PC-3 (cell line): ENCODE data around the gene RAB7A. TPM values are rescaled to one million over a fixed set of nuclear protein-coding genes. Genes with fewer than 3 reads are reported as not detected.

ENCODE experiments used
- ATAC-seq: fragments of 200-7000 bp; cut with Tn5 transposase; 2 replicates; pipeline ENCODE4 v1.9.1; 2020; ENCODE audit warnings: mild to moderate bottlenecking, moderate library complexity
- BruUV-seq: library from RNA; stranded (reverse); fragments of 400-500 nt; replicated peaks from 2 replicates; lab custom pipeline; 2021; lab: Mats Ljungman, UMichigan
- CTCF ChIA-PET: fragments of 300-600 bp; sonication (Branson Sonifier 250); formaldehyde crosslinking; loops from one replicate; lab custom pipeline; 2022; ENCODE audit warnings: antibody characterized with exemption; lab: Charles Lee
- POLR2A ChIA-PET: fragments of 300-600 bp; sonication (Branson Sonifier 250); formaldehyde crosslinking; loops from one replicate; lab custom pipeline; 2022; ENCODE audit warnings: antibody characterized with exemption; ENCODE audit not compliant: unreplicated experiment; lab: Charles Lee
- DNase-seq: peaks from one replicate; pipeline ENCODE4 v3.0.0-alpha.2; 2015
- H2AFZ ChIP-seq: fragments of 300-600 bp; sonication (generic); 2 replicates; pipeline ENCODE4 v1.6.0; 2016; ENCODE audit warnings: antibody characterized with exemption, low read length
- H3F3A ChIP-seq: fragments of 300-600 bp; sonication (generic); one replicate; pipeline ENCODE4 v1.6.0; 2017; ENCODE audit warnings: antibody characterized with exemption, low read length, control low read depth, mild to moderate bottlenecking; ENCODE audit not compliant: unreplicated experiment
- H3K27ac ChIP-seq: fragments of 300-600 bp; sonication (generic); 2 replicates; pipeline ENCODE4 v1.5.1; 2016; ENCODE audit warnings: mild to moderate bottlenecking, low read length
- H3K27me3 ChIP-seq: fragments of 300-600 bp; sonication (generic); 2 replicates; pipeline ENCODE4 v1.6.1; 2016; ENCODE audit warnings: low read length, mixed read lengths
- H3K36me3 ChIP-seq: fragments of 300-600 bp; sonication (generic); 2 replicates; pipeline ENCODE4 v1.6.1; 2016; ENCODE audit warnings: low read depth, mixed run types, low read length, mixed read lengths
- H3K4me1 ChIP-seq: fragments of 300-600 bp; sonication (generic); 2 replicates; pipeline ENCODE4 v1.5.1; 2016; ENCODE audit warnings: low read length; ENCODE audit not compliant: insufficient read depth
- H3K4me2 ChIP-seq: fragments of 300-600 bp; sonication (generic); 2 replicates; pipeline ENCODE4 v1.6.0; 2016; ENCODE audit warnings: low read length
- H3K4me3 ChIP-seq: fragments of 300-600 bp; sonication (generic); 2 replicates; pipeline ENCODE4 v1.5.1; 2016; ENCODE audit warnings: mild to moderate bottlenecking, low read length, mixed read lengths
- H3K79me2 ChIP-seq: fragments of 300-600 bp; sonication (generic); 2 replicates; pipeline ENCODE4 v1.6.1; 2017; ENCODE audit warnings: low read length, mixed read lengths
- H3K9ac ChIP-seq: fragments of 300-600 bp; sonication (generic); 2 replicates; pipeline ENCODE4 v1.6.0; 2016; ENCODE audit warnings: mild to moderate bottlenecking, low read length
- H3K9me2 ChIP-seq: fragments of 300-600 bp; sonication (generic); replicated peaks from 2 replicates; pipeline ENCODE4 v1.6.1; 2016; ENCODE audit warnings: mixed run types, low read length, mixed read lengths
- H3K9me3 ChIP-seq: fragments of 300-600 bp; sonication (generic); 2 replicates; pipeline ENCODE4 v1.6.1; 2016; ENCODE audit warnings: low read length, mixed read lengths
- H4K20me1 ChIP-seq: fragments of 300-600 bp; sonication (generic); 2 replicates; pipeline ENCODE4 v1.6.1; 2016; ENCODE audit warnings: low read length, mixed read lengths
- EZH2 ChIP-seq: fragments of 300-600 bp; sonication (generic); IDR thresholded peaks from one replicate; pipeline ENCODE4 v1.6.1; 2017; ENCODE audit warnings: antibody characterized with exemption, mild to moderate bottlenecking, low read length; ENCODE audit not compliant: unreplicated experiment
- EZH2phosphoT487 ChIP-seq: fragments of 300-600 bp; sonication (generic); IDR thresholded peaks from 2 replicates; pipeline ENCODE4 v1.6.1; 2018; ENCODE audit warnings: mild to moderate bottlenecking, antibody characterized with exemption, low read length, borderline replicate concordance
- intact Hi-C: fragments of 100-400 bp; cut with micrococcal nuclease; formaldehyde crosslinking; loops from 2 replicates; pipeline ENCODE4 v1.9.0; 2023
- total RNA-seq: library from RNA; depleted of rRNA; stranded (reverse); fragments of >200 nt; gene quantifications from 2 replicates; pipeline ENCODE4 v1.2.3, GENCODE V29; 2014
- TF ChIP-seq, protein P1 (sequence below): fragments of 300-600 bp; sonication (generic); conservative IDR thresholded peaks from 2 replicates; pipeline ENCODE4 v1.5.1; 2017; ENCODE audit warnings: antibody characterized with exemption, low read depth, mild to moderate bottlenecking, low read length

Gene RAB7A
- total RNA-seq, 1 experiment from 2014 or later: 48.0 TPM

DNA sequence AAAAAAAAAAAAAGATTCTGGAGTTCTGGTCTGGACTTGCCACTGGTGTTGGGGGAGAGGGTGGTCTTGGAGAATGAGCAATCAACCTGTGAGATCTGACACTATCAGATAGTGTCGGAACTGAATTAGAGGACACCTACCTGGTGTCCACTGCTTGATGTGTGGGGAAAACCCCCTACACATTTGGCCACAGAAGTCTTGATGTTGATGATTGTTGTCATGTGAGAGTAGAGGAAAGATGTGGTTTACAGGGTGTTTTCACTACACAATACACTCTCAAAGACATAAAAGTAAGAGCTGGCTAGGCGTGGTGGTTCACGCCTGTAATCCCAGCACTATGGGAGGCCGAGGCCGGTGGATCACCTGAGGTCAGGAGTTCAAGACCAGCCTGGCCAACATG lies 36.9 kb upstream of the RAB7A start:
- H3K9me3 ChIP-seq: no peaks in the 10 kb centered on the region
- no peaks in the 10 kb centered on the region for H4K20me1 ChIP-seq
- no peak overlapping the region for H3K27ac ChIP-seq
- no peaks in the 10 kb centered on the region for H3K79me2 ChIP-seq
- no peaks in the 10 kb centered on the region for H3K4me1 ChIP-seq
- DNase-seq (no peak), ATAC-seq (no peak)
- no TSS peak for BruUV-seq
- POLR2A ChIA-PET: no interaction called here
- no peak overlapping the region for H3K4me3 ChIP-seq
- H3K9ac ChIP-seq: no peak overlapping the region
- H2AFZ ChIP-seq: no peak overlapping the region
- H3K27me3 ChIP-seq: no peaks in the 10 kb centered on the region
- CTCF ChIA-PET: no interaction called here
- H3K9me2 ChIP-seq: no peaks in the 10 kb centered on the region
- no peak overlapping the region for H3K4me2 ChIP-seq
- H3K36me3 ChIP-seq: no peaks in the 10 kb centered on the region
- no peaks in the 10 kb centered on the region for H3F3A ChIP-seq
- intact Hi-C loops: no loop called here
- no peak for TF ChIP-seq EZH2
- TF ChIP-seq EZH2phosphoT487: no peak
- TF ChIP-seq, protein P1, sequence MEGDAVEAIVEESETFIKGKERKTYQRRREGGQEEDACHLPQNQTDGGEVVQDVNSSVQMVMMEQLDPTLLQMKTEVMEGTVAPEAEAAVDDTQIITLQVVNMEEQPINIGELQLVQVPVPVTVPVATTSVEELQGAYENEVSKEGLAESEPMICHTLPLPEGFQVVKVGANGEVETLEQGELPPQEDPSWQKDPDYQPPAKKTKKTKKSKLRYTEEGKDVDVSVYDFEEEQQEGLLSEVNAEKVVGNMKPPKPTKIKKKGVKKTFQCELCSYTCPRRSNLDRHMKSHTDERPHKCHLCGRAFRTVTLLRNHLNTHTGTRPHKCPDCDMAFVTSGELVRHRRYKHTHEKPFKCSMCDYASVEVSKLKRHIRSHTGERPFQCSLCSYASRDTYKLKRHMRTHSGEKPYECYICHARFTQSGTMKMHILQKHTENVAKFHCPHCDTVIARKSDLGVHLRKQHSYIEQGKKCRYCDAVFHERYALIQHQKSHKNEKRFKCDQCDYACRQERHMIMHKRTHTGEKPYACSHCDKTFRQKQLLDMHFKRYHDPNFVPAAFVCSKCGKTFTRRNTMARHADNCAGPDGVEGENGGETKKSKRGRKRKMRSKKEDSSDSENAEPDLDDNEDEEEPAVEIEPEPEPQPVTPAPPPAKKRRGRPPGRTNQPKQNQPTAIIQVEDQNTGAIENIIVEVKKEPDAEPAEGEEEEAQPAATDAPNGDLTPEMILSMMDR: no peak

DNA sequence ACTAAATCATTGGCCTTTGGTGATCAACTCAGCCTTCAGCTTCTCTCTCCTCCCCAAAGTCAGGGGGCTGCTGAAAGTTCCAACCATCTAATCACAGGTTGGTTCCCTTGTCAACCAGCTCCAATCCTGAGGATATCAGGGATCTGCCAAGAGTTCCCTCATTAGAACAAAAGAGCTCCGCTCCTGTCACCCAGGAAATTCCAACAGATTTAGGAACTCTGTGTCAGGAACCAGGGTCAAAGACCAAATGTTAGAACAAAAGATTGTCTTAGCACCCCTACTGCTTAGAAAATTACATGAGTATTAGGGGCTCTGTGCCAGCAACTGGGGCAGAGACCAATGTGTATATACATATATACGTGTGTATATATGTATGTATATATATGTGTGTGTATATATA lies 32.3 kb upstream of the RAB7A start:
- POLR2A ChIA-PET: no interaction called here
- no TSS peak for BruUV-seq

DNA sequence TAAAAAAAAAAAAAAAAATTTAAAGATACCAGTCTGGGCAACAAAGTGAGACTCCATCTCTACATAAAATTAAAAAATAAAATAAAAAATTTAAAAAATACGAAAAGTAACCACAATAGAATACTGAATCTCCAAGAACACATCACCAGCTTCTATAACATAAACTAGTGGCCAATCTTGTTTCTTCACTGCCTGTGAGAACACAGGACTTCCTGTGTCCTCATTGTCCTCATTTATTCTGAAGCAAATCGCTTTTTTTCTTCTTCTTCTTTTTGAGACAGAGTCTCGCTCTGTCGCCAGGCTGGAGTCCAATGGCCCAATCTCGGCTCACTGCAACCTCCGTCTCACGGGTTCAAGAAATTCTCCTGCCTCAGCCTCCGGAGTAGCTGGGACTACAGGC lies 28.6 kb upstream of the RAB7A start:
- no TSS peak for BruUV-seq
- H3K9me3 ChIP-seq: no peaks in the 10 kb centered on the region
- POLR2A ChIA-PET: no interaction called here
- H3K27ac ChIP-seq: no peak overlapping the region
- no peaks in the 10 kb centered on the region for H3K36me3 ChIP-seq
- no peak overlapping the region for H3K4me3 ChIP-seq
- H3K4me2 ChIP-seq: no peak overlapping the region
- H3K9ac ChIP-seq: no peak overlapping the region
- H3K79me2 ChIP-seq: no peaks in the 10 kb centered on the region
- no peaks in the 10 kb centered on the region for H3K4me1 ChIP-seq
- no peaks in the 10 kb centered on the region for H4K20me1 ChIP-seq
- ATAC-seq (no peak), DNase-seq (no peak)
- CTCF ChIA-PET: no interaction called here
- intact Hi-C loops: no loop called here
- H3K27me3 ChIP-seq: no peaks in the 10 kb centered on the region
- TF ChIP-seq EZH2: no peak
- TF ChIP-seq, protein P1: no peak
- TF ChIP-seq EZH2phosphoT487: no peak
- H3K9me2 ChIP-seq: no peaks in the 10 kb centered on the region
- H2AFZ ChIP-seq: no peak overlapping the region
- no peaks in the 10 kb centered on the region for H3F3A ChIP-seq

More for the DNA sequence above, 32.3 kb upstream of the RAB7A start:
- Histone ChIP-seq H3K27ac (no peak overlapping the region), H3F3A (no peaks in the 10 kb centered on the region), H3K4me1 (no peaks in the 10 kb centered on the region), H3K4me2 (no peak overlapping the region), H3K4me3 (no peak overlapping the region), H3K79me2 (no peaks in the 10 kb centered on the region), H2AFZ (no peak overlapping the region), H3K36me3 (no peaks in the 10 kb centered on the region), H4K20me1 (no peaks in the 10 kb centered on the region), H3K9me3 (no peaks in the 10 kb centered on the region), H3K9me2 (no peaks in the 10 kb centered on the region), H3K27me3 (no peaks in the 10 kb centered on the region), H3K9ac (no peak overlapping the region)
- ATAC-seq (no peak), DNase-seq (no peak)
- CTCF ChIA-PET: no interaction called here
- intact Hi-C loops: no loop called here
- TF ChIP-seq, protein P1: no peak
- TF ChIP-seq EZH2 (no peak), EZH2phosphoT487 (no peak)
